HG02840 (cell line): Measurements from ENCODE around the gene NPTXR.

Experiments used
- ATAC-seq: cut with Tn5 transposase; IDR thresholded peaks from one replicate; pipeline ENCODE4 v1.9.1; 2021; ENCODE audit warnings: mild to moderate bottlenecking, moderate library complexity, moderate number of reproducible peaks; ENCODE audit not compliant: unreplicated experiment, low FRiP score

Gene NPTXR

DNA sequence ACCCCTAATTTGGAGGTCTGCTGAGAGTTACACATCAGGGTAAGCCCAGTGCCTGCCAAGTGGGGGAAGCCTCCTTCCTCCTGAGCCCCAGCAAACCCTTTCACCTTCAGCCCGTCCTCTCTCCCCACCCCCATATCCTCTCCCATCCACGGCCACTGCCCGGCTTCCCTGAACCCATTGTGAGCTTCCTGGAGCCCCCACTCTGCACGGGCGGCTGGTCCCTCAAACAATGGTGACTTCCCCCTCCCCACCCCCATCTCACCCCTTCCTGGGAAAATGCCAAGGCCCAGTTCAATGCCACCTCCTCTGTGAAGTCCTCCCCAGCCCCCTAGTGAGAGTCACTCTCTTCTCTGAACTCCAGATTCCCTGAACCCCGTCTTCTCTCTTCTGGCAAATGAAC is 67.7 kb downstream of the NPTXR start:
- ATAC-seq, result no peak

DNA sequence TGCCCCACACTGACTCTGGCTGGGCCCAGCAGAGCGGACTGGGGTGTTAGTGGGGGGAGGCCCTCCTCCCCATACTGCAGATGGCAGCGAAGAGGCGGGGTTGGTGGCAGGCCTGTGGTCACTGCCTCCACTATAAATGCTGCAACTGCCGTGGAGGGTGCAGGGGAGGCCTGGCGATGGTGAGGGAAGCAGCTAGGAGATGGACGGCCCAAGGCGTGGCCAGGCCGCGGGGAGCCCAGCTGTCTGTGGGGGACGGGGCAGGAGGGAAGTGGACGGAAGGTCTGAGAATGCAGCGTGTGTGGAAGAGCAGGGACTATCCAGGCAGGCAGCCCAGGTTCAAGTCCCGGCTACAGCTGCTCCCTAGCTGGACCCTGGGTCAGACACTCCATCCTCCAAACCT is 68.2 kb downstream of the NPTXR start:
- no peak for ATAC-seq

DNA sequence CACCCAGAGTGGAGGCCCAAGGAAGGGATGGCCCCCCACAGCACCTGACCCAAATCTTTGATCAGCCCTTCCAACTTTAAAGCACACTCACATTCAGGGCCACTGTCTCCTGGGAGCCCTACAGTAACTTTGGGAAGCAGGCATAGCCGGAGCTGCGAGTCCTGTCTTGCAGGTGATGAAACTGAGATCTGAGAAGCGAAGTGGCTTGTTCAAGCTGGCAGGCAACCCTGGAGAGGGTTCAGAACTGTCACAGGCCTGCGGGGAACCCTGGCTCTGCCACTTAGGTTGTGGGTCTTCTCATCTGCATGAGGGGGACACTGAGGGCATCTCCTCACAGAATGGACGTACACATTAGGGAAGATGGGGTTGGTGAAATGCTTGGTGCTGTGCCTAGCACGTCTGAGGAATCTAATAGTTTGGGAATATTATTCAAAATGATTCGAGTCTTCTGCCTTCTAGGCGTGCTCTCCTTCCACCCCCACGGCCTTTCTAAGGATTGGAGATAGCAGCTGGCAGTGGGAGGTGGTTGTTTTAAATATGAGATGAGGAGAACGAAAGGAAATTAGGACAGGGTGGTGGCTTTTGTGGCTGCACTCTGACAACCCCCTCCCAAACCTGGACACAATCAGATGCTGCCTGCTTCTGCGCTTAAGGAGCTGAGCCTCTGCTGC is 69.2 kb downstream of the NPTXR start:
- ATAC-seq, result no peak

DNA sequence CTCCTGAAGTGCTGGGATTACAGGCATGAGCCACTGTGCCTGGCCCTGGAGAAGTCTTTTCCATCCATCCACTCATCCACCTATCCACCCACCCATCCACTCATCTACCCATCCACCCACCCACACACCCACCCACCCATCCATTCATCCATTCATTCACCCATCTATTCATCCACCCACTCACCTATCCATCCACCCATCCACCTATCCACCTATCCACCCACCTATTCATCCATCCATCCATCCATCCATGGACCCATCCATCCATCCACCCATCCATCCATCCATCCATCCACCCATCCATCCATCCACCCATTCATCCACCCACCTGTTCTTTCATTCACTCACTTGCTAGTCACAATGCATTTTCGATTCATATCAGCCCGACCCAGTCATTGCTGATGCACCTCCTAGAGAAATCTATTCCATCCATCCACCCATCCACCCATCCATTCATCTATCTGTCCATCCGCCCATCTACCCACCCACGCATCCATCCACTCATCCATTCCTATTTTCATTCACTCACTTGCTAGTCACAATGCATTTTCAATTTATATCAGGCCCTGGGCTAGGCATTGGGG is 70.4 kb downstream of the NPTXR start:
- ATAC-seq, result no peak

DNA sequence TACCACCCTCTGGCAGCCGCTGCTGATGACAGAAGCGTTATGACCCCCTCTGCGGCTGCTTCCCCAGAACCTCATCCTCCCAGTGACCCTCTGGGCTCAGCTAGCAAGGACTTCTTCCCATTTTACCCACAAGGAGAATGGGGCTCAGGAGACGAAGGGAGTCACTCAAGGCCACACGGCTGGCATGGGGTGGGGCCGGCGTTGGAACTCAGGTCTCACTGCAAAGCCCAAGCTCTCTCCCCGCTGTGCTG is 71.3 kb downstream of the NPTXR start:
- no peak for ATAC-seq

DNA sequence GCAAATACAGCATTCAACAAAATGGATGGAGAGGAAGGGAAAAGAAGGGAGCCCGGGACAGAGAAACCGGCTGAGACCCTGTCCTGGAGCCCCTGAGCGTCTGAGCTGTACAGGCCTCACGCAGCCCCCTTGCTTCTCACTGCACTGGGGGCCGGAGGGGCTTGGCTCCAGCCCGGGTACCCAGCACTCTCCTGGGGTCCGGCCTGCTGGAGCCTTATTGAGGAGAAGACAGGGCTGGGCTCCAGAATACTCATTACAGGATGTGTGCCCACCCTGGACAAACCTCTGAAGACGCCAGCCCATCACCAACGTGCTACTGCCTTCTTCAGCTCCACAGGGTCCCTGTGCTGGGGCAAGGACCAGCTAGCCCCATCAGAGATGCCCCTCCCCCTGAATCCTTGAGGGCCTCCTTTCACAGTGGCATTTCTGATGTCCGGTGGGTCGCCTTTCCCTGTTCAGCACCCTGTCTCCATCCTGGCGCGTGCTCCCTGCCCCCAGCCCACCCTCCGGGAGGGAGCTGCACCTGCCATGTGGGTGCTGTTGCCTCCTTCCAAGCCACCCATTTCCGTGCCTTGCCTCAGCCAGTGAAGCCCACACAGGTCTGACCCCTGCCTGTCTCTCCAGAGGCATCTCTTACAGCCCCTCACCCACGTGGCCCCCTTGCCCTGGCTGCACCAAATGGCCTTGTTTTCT is 73.4 kb downstream of the NPTXR start:
- no peak for ATAC-seq
